HCT116 (cell line): ENCODE results near the gene PHOSPHO1. TPM values are rescaled to one million over a fixed set of nuclear protein-coding genes. Genes with fewer than 3 reads are reported as not detected.
"Not testable (repeated sequence)": the region's sequence is repeated elsewhere in the genome, so short reads cannot be mapped to it uniquely, and the experiment has no call there.

ENCODE experiments used
- ATAC-seq: fragments of 200-7000 bp; cut with Tn5 transposase; 2 replicates; pipeline ENCODE4 v1.9.1; 2020; ENCODE audit warnings: mild to moderate bottlenecking, moderate library complexity
- BruUV-seq: library from RNA; stranded (reverse); fragments of 400-500 nt; replicated peaks from 2 replicates; lab custom pipeline; 2021; lab: Mats Ljungman, UMichigan
- CTCF ChIA-PET: fragments of 300-600 bp; sonication (Branson Sonifier 250); formaldehyde crosslinking; loops from one replicate; lab custom pipeline; 2021; ENCODE audit warnings: antibody characterized with exemption; lab: Charles Lee
- POLR2A ChIA-PET: fragments of 300-600, 350-600 bp; sonication (Branson Sonifier 250); formaldehyde crosslinking; loops from one replicate; lab custom pipeline; 2021; ENCODE audit warnings: antibody characterized with exemption; lab: Charles Lee
- RAD21 ChIA-PET, 2 experiments: fragments of 300-600 bp; sonication (Branson Sonifier 250); formaldehyde crosslinking; loops; one replicate each; lab custom pipeline; 2023; ENCODE audit warnings: low total read pairs in 2 of 2; ENCODE audit not compliant: uncharacterized antibody in 2 of 2, unreplicated experiment in 2 of 2, low non-redundant PET in 1 of 2; lab: Charles Lee
- DNase-seq: peaks from one replicate; pipeline ENCODE4 v3.0.0-alpha.2; 2010; ENCODE audit warnings: low read depth, low spot score
- H2AFZ ChIP-seq: fragments of 200-600 bp; shearing (Covaris generic), sonication (generic); 2 replicates; pipeline ENCODE4 v1.6.1; 2017; ENCODE audit warnings: low read depth, mixed run types, mixed read lengths, antibody characterized with exemption, low read length; ENCODE audit not compliant: poor library complexity, severe bottlenecking
- H3K27ac ChIP-seq: 2 replicates; pipeline ENCODE4 v1.5.1; 2012; ENCODE audit warnings: low read depth, low read length
- H3K27me3 ChIP-seq: fragments of 200-600 bp; sonication (generic); 2 replicates; pipeline ENCODE4 v1.6.1; 2016; ENCODE audit warnings: mixed run types, low read length, mixed read lengths; ENCODE audit not compliant: insufficient read depth
- H3K36me3 ChIP-seq, 2 experiments: fragments of 200-500 bp in 1 of 2; fragments of 200-600 bp in 1 of 2; sonication (Bioruptor generic) in 1 of 2; sonication (generic) in 1 of 2; 2 replicates each; pipeline versions ENCODE4 v1.5.1 to v1.6.1; 2014 to 2016; ENCODE audit warnings: low read length in 2 of 2, inconsistent platforms in 1 of 2, mixed read lengths in 1 of 2, mixed run types in 1 of 2; ENCODE audit not compliant: insufficient read depth in 2 of 2, control insufficient read depth in 1 of 2
- H3K4me1 ChIP-seq, 2 experiments: fragments of 200-600 bp in 1 of 2; sonication (generic) in 1 of 2; 2 replicates each; pipeline versions ENCODE4 v1.5.1 to v1.6.1; 2012 to 2017; ENCODE audit warnings: low read length in 2 of 2, inconsistent platforms in 1 of 2, mild to moderate bottlenecking in 1 of 2, mixed read lengths in 1 of 2, mixed run types in 1 of 2, moderate library complexity in 1 of 2; ENCODE audit not compliant: insufficient read depth in 2 of 2, control insufficient read depth in 1 of 2
- H3K4me2 ChIP-seq: fragments of 200-600 bp; sonication (generic); 2 replicates; pipeline ENCODE4 v1.6.1; 2017; ENCODE audit warnings: mixed run types, low read length, mixed read lengths
- H3K4me3 ChIP-seq, 2 experiments: fragments of 200-600 bp in 1 of 2; sonication (generic) in 1 of 2; replicated peaks in 1 of 2; 2 replicates each; pipeline ENCODE4 v1.5.1; 2011 to 2016; ENCODE audit warnings: low read length in 2 of 2, control low read depth in 1 of 2, low read depth in 1 of 2, mild to moderate bottlenecking in 1 of 2, mixed read lengths in 1 of 2, mixed run types in 1 of 2
- H3K79me2 ChIP-seq: fragments of 200-600 bp; sonication (generic); 2 replicates; pipeline ENCODE4 v1.6.1; 2017; ENCODE audit warnings: mild to moderate bottlenecking, mixed run types, low read length, moderate library complexity, mixed read lengths; ENCODE audit not compliant: insufficient read depth
- H3K9ac ChIP-seq: fragments of 200-600 bp; sonication (generic); 2 replicates; pipeline ENCODE4 v1.6.1; 2016; ENCODE audit warnings: low read length, mixed read lengths
- H3K9me2 ChIP-seq: fragments of 200-600 bp; sonication (generic), shearing (Covaris generic); 2 replicates; pipeline ENCODE4 v1.6.1; 2017; ENCODE audit warnings: mixed run types, mild to moderate bottlenecking, moderate library complexity; ENCODE audit not compliant: insufficient read depth
- H3K9me3 ChIP-seq, 2 experiments: fragments of 200-500 bp in 1 of 2; fragments of 200-600 bp in 1 of 2; sonication (Bioruptor generic) in 1 of 2; sonication (generic) in 1 of 2; 2 replicates each; pipeline ENCODE4 v1.6.1; 2014 to 2017; ENCODE audit warnings: low read length in 2 of 2, mixed read lengths in 2 of 2, inconsistent platforms in 1 of 2, low read depth in 1 of 2, mild to moderate bottlenecking in 1 of 2, mixed run types in 1 of 2, moderate library complexity in 1 of 2; ENCODE audit not compliant: control insufficient read depth in 1 of 2, insufficient read depth in 1 of 2
- H4K20me1 ChIP-seq: fragments of 200-600 bp; sonication (generic), shearing (Covaris generic); 2 replicates; pipeline ENCODE4 v1.6.1; 2017; ENCODE audit warnings: mixed run types, mild to moderate bottlenecking, moderate library complexity; ENCODE audit not compliant: insufficient read depth
- CBX3 ChIP-seq: IDR thresholded peaks from 2 replicates; pipeline ENCODE4 v1.6.1; 2012; ENCODE audit warnings: low read depth
- CEBPB ChIP-seq: IDR thresholded peaks from 2 replicates; pipeline ENCODE4 v1.6.1; 2012; ENCODE audit warnings: low read depth
- ELF1 ChIP-seq: IDR thresholded peaks from 2 replicates; pipeline ENCODE4 v1.6.1; 2012; ENCODE audit warnings: low read depth, borderline replicate concordance
- EZH2 ChIP-seq: fragments of 200-600 bp; sonication (generic); IDR thresholded peaks from 2 replicates; pipeline ENCODE4 v1.6.1; 2017; ENCODE audit warnings: antibody characterized with exemption, mixed run types
- POLR2AphosphoS5 ChIP-seq: IDR thresholded peaks from 2 replicates; pipeline ENCODE4 v1.6.1; 2011; ENCODE audit warnings: mild to moderate bottlenecking, low read depth, low read length, moderate library complexity
- SP1 ChIP-seq: IDR thresholded peaks from 2 replicates; pipeline ENCODE4 v1.6.1; 2012; ENCODE audit warnings: low read depth
- YY1 ChIP-seq: IDR thresholded peaks from 2 replicates; pipeline ENCODE4 v1.6.1; 2011; ENCODE audit warnings: low read length, low read depth, moderate library complexity, mild to moderate bottlenecking; ENCODE audit not compliant: insufficient replicate concordance; ENCODE audit errors: extremely low read depth
- intact Hi-C: fragments of 100-400 bp; cut with micrococcal nuclease; formaldehyde crosslinking; loops from 2 replicates; pipeline ENCODE4 v1.10.0; 2022
- total RNA-seq: library from RNA; stranded (reverse); gene quantifications from one replicate; pipeline ENCODE4 v1.2.1, GENCODE V29; 2021; ENCODE audit not compliant: unreplicated experiment

The PHOSPHO1 gene
- total RNA-seq, 1 experiment from 2014 or later, result 3.0 TPM

- peak; percentile 53 for TF ChIP-seq YY1
- TF ChIP-seq EZH2, result no peak
- no peak for TF ChIP-seq SP1
- 0 out of 2 replicates have a peak, but pooled peaks have one; percentile 18 for TF ChIP-seq CBX3
- no peak for TF ChIP-seq POLR2AphosphoS5
- no peak for TF ChIP-seq ELF1
- no peak for TF ChIP-seq CEBPB
These were observed 50.3 kb downstream of the PHOSPHO1 start (continued) for GRCh38 chr17:49180303-49180702.

DNA sequence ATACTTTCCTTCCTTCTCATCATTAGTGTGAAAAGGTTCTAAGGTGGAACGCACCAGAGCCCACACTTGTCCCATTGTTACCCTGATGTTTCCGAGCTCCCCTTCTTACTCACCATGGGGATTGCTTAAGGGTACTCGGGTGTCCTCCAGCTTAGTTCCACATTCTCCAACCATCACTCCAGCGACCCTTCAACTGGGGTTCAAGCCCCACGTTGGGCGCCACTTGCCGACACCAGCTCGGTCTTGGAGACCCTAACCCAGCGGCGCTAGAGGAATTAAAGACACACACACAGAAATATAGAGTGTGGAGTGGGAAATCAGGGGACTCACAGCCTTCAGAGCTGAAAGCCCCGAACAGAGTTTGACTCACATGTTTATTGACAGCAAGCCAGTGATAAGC lies 54.6 kb downstream of the PHOSPHO1 start:
- H3K4me1 ChIP-seq, H3K27me3 ChIP-seq, H3K4me3 ChIP-seq, POLR2A ChIA-PET, RAD21 ChIA-PET, H3K36me3 ChIP-seq, ATAC-seq, H2AFZ ChIP-seq, H3K9ac ChIP-seq, H3K27ac ChIP-seq, intact Hi-C loops, H4K20me1 ChIP-seq, DNase-seq, H3K9me2 ChIP-seq, H3K4me2 ChIP-seq, BruUV-seq, H3K79me2 ChIP-seq, CTCF ChIA-PET: not testable (repeated sequence)
- TF ChIP-seq CBX3, result 0 out of 2 replicates have a peak, but pooled peaks have one; percentile 17
- H3K9me3 ChIP-seq, result peaks cover 15 to 16% of the 10 kb centered on the region in 2 experiments; a peak in 2 of 4 replicates

Other genes with a start within 250 kb of the PHOSPHO1 start
- 0.91 TPM for gene IGF2BP1, start 233.4 kb downstream of the PHOSPHO1 start, total RNA-seq
- not detected for gene B4GALNT2, start 98.0 kb downstream of the PHOSPHO1 start, total RNA-seq
- gene GNGT2, start 20.2 kb downstream of the PHOSPHO1 start, total RNA-seq, result not detected
- gene ABI3, start 20.1 kb downstream of the PHOSPHO1 start, total RNA-seq, result 0.12 TPM
- gene ZNF652, start 131.5 kb upstream of the PHOSPHO1 start, total RNA-seq, result 27.8 TPM
- 534 TPM for gene PHB1, start 184.1 kb upstream of the PHOSPHO1 start, total RNA-seq